GM18873 (cell line): ENCODE data around the gene GBP2.

Source experiments
- ATAC-seq: cut with Tn5 transposase; IDR thresholded peaks from one replicate; pipeline ENCODE4 v1.9.1; 2021; ENCODE audit warnings: mild to moderate bottlenecking, moderate library complexity, moderate number of reproducible peaks; ENCODE audit not compliant: unreplicated experiment, low FRiP score

Gene GBP2, protein sequence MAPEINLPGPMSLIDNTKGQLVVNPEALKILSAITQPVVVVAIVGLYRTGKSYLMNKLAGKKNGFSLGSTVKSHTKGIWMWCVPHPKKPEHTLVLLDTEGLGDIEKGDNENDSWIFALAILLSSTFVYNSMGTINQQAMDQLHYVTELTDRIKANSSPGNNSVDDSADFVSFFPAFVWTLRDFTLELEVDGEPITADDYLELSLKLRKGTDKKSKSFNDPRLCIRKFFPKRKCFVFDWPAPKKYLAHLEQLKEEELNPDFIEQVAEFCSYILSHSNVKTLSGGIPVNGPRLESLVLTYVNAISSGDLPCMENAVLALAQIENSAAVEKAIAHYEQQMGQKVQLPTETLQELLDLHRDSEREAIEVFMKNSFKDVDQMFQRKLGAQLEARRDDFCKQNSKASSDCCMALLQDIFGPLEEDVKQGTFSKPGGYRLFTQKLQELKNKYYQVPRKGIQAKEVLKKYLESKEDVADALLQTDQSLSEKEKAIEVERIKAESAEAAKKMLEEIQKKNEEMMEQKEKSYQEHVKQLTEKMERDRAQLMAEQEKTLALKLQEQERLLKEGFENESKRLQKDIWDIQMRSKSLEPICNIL

DNA sequence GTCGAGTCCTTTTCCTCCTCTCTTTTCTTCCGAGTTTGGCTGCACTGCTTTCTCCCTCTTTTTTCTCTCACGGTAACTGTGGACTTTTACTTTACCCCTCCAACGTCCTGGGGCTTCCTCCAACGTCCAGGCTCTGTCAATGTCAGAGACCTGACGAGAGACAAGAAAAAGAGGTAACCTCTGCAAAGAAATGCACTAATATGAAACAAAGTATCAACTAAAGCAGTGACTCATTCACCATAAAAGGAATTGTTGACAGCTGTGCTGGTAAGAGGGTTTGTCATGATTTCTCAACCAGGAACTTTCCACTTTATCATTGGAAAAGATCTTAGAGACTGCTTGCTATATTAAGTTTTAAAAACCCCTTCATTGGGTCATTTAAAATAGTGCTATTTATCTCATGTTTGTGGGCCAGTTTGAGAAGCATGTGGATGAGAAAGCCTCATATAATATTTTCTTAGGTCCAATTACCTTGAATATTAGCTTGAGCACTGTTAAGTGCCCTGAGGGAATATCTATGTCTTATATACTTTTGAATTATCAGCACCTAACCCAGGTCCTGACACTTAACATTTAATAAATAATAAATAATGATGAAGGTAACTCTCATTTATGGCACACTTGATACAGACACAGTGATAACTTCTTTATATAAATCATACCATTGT, at the start of gene GBP2:
TSS of gene GBP2 (minus strand) at position 202 of the 668 bp plus-strand sequence. CDS start 4,148 bp downstream, outside the sequence.
- ATAC-seq, result peak; percentile 69

DNA sequence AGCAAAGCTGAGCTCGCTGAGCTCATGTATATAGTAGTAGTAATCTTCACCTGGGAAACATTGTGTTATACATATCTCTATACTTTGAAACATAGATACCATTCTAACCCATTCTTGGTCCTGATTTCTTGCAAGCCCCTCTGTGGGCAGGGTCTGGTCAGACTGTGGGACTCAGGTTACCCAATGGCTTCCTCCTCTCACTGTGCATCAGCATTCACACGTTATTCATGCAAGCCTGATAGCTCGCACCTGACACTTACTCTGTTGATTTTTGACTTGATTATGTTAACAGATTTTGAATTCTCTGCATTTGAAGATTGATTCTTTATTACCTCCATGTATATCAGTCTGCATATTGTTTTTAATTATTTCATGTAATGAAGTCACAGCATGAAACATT, 48.6 kb upstream of the GBP2 start:
- ATAC-seq, result no peak

DNA sequence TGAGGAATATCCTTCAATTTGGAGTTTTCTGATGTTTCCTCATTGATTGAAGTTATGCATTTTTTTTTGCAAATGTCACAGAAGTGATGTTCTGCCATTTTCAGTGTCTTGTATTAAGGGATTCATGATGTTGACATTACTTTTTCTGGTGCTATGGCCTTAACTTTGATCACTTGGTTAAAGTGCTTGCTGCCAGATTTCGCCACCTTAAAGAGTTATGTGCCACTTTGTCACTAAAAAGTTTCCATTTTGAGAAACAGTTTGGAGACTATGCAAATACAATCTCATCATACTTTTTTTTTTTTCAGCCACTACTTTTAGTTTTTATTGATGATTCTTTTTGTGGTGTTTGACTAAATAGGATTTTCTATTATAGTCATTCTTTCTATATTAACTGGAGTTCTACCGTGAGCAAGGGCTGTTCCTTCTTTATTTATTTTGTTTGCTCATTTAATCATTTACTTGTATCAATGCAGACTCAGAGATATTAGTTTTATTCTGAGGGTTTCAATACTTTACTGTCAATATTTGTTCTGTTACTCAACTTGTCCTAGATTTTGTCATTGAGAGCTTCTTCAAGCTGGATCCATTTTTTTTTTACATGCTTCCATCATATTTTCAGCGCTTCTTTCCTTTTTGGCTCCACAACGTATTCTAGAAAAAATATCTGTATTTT, 46.7 kb upstream of the GBP2 start:
- ATAC-seq, result no peak

DNA sequence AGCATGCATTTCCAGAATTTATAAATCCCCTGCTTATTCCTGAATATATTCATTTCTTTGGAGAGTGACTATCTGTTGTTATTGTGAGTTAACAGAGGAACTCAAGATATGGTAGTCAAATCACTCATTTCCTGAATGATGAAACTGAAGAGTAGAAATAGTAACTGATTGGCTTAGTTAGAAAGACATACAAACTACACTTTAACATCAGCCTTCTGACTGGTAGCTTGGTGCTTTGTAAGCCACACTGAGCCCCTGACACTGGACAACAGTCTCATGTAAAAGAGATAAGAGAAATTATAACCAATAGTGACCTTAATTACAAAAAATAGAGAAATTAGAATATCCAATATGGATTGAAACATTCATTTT, 45.1 kb upstream of the GBP2 start:
- ATAC-seq, result no peak

DNA sequence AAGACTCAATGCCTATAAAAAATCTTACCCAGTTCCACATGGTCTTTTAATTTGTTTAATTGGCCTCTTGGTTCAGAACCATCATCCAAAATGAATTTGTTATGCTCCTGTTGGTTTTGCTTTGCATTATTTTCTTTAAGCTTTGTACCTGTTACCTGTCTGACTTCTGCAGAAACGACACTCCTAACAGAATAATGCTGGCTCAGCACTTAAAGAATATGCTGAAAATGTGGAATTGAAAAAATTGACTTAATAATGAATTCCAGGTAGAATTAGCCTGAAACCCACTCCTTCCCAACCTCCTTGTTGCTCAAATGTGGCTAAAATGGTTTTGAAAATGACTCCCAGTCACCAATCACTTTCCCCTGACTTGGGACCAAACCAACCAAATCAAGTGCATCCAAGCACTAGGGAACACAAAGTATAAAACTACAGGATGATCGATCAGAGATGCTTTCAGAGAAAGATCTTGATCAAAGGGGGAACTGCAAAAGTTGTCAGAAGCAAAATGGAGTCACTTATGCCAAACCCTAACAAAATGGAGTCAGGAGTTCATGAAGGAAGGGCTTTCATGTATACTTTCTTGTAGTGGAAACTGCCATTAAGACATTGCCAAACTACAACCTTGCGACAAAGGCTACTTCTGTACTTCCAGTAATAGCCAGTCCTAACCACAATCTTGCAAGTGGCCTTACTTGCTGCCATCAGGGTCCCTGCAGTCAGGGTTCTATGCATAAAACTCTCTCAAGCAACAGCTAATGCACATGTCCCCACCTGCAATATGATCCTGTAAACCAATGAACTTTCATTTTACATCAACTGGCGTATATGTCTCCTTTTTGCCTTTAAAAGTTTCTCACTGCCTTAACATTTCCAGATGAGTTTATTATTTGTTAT, 44.5 kb upstream of the GBP2 start:
- no peak for ATAC-seq

DNA sequence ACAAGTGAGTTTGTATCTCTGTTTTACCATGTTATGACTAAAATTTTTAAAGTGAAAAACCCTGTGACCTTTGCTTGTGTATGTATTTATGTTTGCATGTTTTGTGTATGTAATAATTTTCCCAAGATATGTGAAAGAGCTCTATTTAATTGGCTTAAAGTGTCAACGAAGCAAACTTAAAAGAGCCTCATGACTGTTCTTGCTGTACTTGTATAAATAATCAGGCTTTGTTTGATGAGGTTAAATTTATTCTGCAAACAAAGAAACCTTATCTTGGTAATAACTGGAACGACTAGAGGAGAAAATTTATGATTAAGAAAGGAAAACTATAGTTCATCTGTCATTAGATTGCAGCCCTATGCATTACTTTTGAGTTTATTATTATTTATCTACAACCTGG, 43.3 kb upstream of the GBP2 start:
- ATAC-seq, result no peak

DNA sequence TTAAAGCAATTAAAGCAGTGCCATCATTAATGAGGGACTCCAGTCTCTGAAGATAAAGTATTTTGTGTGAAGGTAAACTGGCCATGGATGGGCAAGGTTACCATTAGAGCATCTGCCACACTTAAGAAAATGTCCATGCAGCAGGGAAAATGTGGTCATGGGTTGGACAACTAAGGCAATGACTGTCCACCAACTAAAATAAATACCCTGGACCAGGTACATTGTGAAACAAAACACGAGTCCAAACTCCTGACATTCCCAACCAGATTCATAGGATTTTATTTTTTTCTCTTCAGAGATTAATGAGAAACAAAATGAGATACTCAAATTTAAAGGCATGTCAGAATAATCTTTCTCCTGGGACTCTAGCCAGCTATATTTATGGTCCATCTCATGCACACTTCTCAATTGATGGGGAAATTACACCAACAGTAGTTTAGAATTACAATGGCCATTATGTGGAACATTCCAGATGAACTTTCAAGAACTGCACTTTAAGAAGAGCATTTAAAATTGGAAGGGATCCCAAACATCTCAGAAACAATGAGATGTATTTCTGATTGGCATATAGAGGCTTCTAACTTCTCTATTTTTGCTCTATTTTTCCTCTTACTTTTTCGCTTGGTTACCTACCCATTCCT, 41.8 kb upstream of the GBP2 start:
- no peak for ATAC-seq

DNA sequence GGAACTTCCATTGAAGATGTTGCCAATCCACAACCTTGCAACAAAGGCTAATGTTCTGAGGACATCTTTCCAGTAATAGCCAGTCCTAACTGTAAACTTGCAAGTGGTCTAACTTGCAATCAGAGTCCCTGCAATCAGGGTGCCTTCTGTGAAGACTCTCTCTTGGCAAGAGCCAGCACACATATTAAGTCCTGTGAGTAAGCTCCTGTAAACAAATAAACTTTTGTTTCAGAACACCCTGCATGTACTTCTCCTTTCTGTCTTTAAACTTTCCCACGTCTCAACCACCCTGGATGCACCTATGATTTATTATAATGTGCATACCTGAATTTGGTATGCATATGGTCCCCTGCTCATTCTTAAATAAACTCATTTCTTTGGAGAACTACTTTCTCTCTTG, 40.8 kb upstream of the GBP2 start:
- no peak for ATAC-seq

DNA sequence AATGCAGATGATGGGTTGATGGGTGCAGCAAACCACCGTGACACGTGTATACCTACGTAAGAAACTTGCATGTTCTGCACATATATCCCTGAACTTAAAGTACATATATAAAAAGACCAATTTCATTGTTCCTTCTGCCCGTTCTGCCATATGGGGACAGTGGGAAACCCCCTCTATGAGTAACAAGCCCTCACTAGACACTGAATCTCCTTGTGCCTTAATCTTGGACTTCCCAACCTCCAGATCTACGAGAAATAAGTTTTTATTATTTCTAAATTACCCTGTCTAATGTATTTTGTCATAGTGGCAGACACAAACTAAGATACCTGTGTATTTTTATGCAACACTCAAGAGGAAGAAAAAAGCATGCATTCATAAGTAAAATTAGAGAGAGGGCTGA, 39.9 kb upstream of the GBP2 start:
- no peak for ATAC-seq

DNA sequence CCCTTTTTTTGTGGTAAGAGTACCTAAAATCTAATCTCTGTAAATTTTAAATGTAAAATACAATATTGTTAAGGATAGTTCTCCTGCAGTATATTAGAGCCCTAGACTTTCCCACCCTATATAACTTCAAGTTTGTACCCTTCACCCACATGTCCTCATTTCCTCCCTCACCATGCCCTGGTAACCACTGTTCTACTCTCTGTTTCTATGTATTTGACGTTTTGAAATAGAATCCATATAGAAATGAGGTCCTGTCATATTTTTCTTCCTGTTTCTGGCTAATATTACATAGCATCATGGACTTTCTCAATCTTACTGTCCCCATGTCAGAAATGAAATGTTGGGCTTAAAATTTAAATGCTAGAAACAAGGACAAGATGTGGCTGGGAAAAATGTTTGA, 25.1 kb upstream of the GBP2 start:
- ATAC-seq, result no peak

DNA sequence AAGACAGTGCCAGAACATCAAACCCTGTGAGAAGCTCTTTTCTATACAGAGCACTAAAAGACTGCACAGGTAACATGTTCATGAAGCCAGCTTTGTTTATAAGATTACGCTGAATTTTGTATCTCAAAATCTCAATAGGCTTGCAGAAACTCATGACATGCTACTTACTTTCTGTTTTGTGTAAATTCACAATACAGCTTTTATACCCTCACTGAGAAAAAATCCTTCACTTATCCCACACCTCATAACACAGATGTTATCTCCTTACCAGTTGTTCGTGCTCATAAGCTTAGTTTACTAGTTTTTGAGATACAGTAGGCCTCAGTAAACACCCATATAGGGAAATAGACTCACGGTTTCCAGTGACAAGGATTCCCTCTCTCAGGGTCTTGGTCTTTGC, 24.1 kb upstream of the GBP2 start:
- ATAC-seq, result no peak

DNA sequence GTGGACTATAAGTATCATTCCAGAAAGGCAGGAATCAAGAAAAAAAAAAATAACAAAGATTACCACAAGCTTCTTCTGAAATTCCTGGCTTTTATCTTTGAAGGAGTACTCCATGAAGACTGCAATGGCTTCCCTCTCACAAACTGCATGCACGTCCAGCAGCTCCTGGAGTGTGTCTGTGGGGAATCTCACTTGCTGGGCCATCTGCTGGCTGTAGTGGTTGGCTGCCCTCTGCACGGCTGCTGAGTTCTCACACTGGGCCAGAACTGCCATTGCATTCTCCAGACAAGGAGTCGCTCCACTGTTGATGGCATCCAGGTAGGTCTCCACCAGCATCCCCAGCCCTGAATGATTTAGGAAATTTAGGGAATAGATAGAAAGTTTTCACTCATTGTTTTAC, 23.3 kb upstream of the GBP2 start:
- ATAC-seq, result no peak

DNA sequence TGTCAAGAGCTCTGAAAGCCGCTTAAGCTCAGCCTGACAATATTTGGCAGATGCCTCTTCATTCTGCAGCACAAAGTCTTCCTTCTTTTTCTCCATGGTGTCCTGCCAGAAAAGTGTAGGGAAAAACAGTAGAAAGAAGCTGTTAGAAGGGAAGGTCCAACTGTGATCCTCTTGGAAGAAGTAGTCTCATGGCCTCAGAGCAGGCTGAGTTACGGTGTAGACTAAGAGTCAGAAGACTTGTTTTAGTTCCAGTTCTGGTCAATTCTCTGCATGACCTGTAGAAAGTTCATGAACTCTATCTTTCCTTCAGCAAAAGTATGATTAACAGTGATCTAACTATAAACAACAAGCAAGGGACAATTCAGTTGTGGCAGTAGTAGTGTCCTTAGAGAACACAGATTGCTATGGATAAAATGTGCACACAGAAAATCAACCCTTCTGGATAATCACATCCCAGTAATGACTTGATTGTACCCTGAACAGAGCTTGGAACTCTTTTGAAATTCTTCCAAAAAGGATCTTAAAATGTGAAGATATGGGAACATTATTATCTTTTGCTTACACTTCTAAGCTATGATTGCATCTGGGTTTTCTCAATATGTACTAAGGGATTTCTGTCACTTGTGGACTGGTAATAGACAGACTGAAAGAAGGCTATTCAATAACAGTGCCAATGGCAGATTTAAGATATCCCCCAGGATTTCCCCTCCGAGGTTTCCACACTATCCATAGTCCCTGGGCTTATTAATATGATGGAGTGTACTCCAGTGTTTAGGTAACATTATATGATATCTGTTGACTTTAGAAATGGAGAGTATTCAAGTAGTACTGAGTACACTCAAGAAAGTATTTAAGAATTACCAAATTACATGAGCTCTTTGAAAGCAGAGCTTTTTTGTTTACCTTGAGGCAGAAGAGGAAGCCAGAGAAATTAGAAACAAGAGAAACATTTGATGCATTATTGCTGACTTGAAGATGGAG, 22.1 kb upstream of the GBP2 start:
- ATAC-seq, result no peak

DNA sequence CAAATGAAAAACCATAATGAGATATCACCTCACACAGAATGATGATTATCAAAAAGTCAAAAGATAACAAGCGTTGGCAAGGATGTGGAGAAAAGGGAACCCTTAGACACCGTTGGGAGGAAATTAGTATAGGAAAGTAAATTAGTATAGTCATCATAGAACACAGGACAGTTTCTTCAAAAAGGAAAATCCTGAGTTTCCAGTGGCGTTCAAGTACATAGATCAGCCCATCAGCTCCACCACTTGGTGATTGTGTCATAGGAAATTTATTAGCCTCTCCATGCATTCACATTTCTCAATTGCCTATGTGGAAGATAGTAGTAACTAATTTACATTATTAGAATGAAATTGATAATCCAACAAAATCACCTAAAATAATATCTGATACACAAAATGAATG, 20.8 kb upstream of the GBP2 start:
- no peak for ATAC-seq

DNA sequence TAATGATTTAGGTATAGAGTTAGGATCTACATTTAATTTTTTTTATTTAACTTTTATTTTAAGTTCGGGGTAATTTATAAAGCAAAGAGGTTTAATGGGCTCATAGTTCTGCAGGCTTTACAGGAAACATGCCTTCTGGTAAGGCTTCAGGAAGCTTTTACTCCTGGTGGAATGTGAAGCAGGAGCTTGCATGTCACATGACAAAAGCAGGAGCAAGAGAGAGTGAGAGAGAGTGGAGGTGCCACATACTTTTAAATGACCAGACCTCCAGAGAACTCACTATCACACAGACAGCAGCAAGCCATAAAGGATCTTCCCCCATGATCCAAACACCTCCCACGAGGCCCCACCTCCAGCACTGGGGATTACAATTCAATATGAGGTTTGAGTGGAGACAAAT, 17.6 kb upstream of the GBP2 start:
- no peak for ATAC-seq

DNA sequence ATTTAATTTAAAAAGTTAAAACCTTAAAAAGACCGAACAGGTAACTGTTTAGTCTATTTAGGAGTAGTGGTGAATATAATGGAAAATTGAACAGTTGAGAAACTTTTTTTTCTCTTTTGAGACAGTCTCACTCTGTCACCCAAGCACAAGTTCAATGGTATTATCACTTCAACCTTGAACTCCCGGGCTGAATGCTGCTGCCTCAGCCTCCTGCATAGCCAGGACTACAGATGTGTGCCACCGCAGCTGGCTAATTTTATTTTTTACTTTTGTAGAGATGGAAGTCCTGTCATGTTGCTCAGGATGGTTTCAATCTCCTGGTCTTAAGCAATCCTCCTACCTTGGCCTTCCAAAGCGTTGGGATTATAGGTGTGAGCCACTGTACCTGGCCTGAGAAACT, 16.2 kb upstream of the GBP2 start:
- no peak for ATAC-seq

DNA sequence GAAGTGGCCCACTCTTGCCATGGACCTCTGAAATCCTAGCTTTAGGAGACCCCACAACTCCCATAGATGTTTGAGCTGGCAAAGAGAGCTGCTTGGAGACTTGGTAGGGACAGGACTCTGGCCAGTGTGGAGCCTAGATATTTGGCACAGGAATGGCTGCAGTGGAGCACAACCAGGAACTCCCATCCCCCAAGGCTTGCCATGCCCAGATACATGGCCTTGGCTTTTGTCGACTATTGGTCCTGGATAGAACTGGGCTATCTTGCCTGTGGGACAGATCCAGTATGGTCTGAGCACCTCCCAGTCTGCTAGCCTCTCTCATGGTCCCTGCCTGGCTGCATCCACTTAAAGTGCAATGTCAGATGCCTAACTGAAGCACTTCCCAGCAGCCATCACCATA, 7.8 kb upstream of the GBP2 start:
- no peak for ATAC-seq

DNA sequence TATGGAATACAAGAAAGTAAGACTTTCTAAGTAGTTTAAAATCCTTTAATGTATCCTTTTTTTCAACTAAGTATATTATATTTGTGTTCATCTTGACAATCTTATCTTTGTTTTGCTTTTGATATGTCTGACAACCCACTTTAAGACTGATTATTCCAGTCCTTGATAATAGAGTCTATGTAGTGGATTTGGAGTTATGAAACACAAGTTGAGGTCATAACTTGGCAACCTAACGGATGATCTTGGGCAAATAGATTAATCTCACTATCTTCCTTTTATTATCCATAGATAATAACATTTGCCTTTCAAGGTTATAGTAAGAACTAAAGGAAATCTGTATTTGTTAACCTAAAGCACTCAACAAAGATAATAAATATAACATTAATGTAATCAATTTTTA, 4.8 kb upstream of the GBP2 start:
- ATAC-seq, result no peak

DNA sequence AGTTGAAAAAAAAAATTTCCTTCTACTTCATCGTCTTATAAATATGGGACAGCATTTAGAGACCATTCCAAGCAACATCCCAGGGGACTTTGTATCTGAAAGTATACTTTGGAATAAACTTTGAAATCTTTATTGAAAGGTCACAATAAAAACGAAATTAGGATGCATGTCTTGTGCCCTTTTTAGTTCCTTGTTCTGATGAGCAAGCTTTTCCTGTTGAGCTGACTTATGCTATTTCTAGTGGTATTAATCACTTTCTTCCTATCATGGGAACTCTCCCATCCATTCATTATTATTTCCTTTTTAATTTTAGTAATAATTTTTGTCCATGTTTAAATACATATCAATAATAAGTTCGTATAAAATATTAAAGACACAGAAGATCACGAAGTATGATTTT, 4.0 kb upstream of the GBP2 start:
- no peak for ATAC-seq
